RWPE2 (cell line): ENCODE measurements around the gene CALD1.

Experiments used
- ATAC-seq: fragments of 200-7000 bp; cut with Tn5 transposase; 3 replicates; pipeline ENCODE4 v1.9.1; 2021; ENCODE audit warnings: low read depth
- DNase-seq: peaks from one replicate; pipeline ENCODE4 v3.0.0-alpha.2; 2020; ENCODE audit warnings: low spot score
- H3K27ac ChIP-seq: fragments of 450-650 bp; 2 replicates; pipeline ENCODE4 v1.5.1; 2017; ENCODE audit warnings: mild to moderate bottlenecking; ENCODE audit not compliant: poor library complexity, severe bottlenecking
- H3K27me3 ChIP-seq: fragments of 250-450 bp; sonication (Bioruptor Pico); 2 replicates; pipeline ENCODE4 v1.5.1; 2021; ENCODE audit warnings: mild to moderate bottlenecking, moderate library complexity; ENCODE audit not compliant: insufficient read depth, poor library complexity, severe bottlenecking
- H3K36me3 ChIP-seq: fragments of 250-450 bp; sonication (Bioruptor Pico); 2 replicates; pipeline ENCODE4 v1.5.1; 2020; ENCODE audit warnings: low read depth, mild to moderate bottlenecking, moderate library complexity
- H3K4me1 ChIP-seq: fragments of 250-450 bp; sonication (Bioruptor Pico); 2 replicates; pipeline ENCODE4 v1.5.1; 2021; ENCODE audit warnings: mild to moderate bottlenecking, moderate library complexity; ENCODE audit not compliant: insufficient read depth, poor library complexity, severe bottlenecking
- H3K4me3 ChIP-seq: fragments of 250-450 bp; sonication (Bioruptor Pico); 2 replicates; pipeline ENCODE4 v1.5.1; 2021; ENCODE audit warnings: mild to moderate bottlenecking, moderate library complexity; ENCODE audit not compliant: severe bottlenecking
- H3K9me3 ChIP-seq: fragments of 250-450 bp; sonication (Bioruptor Pico); 2 replicates; pipeline ENCODE4 v1.5.1; 2021; ENCODE audit warnings: mild to moderate bottlenecking, moderate library complexity; ENCODE audit not compliant: severe bottlenecking
- TF ChIP-seq, protein P1 (sequence below): fragments of 450-650 bp; IDR thresholded peaks from one replicate; pipeline ENCODE4 v1.5.1; 2017; ENCODE audit warnings: mild to moderate bottlenecking, moderate library complexity; ENCODE audit not compliant: poor library complexity, severe bottlenecking

The CALD1 gene

DNA sequence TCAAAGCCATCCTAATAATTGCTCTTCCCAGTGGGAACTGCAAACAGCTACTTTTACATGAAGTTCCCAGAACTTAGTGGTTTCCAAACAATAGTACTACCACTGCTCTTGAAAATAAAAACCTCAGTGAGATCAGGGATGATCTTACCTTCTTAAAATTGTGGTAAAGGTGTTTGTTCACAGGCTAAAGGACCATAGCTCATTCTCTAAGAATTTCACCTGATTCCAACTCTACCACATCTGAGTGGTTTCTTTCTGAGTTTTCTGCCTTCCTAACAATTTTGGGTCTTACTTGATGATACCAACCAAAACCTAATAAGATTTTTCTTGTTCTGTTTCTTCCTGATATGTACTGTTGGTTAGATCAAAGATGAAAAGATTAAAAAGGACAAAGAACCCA, 161.3 kb downstream of the CALD1 start:
- no peak for DNase-seq
- peaks cover 44% of the 10 kb centered on the region for H3K36me3 ChIP-seq
- H3K9me3 ChIP-seq = no peaks in the 10 kb centered on the region
- no peak; the same call in 2 of the 3 replicates for ATAC-seq
- no peak overlapping the region for H3K4me3 ChIP-seq
- H3K4me1 ChIP-seq = peaks cover 10% of the 10 kb centered on the region
- H3K27me3 ChIP-seq = no peaks in the 10 kb centered on the region
- H3K27ac ChIP-seq = peak overlapping the region; percentile 48
- TF ChIP-seq, protein P1, sequence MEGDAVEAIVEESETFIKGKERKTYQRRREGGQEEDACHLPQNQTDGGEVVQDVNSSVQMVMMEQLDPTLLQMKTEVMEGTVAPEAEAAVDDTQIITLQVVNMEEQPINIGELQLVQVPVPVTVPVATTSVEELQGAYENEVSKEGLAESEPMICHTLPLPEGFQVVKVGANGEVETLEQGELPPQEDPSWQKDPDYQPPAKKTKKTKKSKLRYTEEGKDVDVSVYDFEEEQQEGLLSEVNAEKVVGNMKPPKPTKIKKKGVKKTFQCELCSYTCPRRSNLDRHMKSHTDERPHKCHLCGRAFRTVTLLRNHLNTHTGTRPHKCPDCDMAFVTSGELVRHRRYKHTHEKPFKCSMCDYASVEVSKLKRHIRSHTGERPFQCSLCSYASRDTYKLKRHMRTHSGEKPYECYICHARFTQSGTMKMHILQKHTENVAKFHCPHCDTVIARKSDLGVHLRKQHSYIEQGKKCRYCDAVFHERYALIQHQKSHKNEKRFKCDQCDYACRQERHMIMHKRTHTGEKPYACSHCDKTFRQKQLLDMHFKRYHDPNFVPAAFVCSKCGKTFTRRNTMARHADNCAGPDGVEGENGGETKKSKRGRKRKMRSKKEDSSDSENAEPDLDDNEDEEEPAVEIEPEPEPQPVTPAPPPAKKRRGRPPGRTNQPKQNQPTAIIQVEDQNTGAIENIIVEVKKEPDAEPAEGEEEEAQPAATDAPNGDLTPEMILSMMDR = no peak

DNA sequence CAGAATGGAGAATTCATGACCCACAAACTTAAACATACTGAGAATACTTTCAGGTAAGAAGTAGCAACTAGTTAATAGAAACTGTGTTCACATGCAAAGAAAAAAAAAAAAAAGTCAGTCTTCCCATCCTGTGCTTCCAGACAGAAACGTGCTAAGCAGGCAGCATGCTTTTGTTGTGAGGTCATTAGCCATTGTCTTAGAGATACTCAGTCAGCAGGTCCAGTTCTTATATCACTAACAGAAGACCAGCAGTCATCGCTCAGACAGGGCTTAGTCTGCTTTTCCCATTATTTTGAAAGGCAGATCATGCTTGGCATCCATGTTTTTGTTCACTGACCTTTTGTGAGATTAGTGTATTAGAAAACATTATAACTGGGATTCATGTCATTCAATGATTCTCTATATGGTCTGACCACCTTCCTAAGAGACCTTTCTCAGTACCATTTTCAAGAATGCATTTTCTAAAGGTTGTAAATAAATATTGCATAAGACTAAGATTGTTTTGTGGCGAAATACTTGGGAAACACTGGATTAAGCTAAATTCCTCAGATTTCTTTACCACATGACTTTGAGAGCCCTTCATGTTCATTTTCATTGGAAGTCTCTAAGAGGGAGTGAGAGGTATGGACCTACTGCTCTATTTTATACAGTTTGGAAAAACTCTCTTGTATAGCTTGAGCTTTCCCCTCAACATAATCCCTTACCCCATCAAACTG, 161.9 kb downstream of the CALD1 start:
- Histone ChIP-seq H3K9me3 (no peaks in the 10 kb centered on the region), H3K27me3 (no peaks in the 10 kb centered on the region), H3K36me3 (peaks cover 42% of the 10 kb centered on the region), H3K27ac (peak overlapping the region; percentile 48), H3K4me1 (peaks cover 10% of the 10 kb centered on the region), H3K4me3 (no peak overlapping the region)
- peak; percentile 91 for ATAC-seq
- TF ChIP-seq, protein P1 = no peak
- DNase-seq = no peak

DNA sequence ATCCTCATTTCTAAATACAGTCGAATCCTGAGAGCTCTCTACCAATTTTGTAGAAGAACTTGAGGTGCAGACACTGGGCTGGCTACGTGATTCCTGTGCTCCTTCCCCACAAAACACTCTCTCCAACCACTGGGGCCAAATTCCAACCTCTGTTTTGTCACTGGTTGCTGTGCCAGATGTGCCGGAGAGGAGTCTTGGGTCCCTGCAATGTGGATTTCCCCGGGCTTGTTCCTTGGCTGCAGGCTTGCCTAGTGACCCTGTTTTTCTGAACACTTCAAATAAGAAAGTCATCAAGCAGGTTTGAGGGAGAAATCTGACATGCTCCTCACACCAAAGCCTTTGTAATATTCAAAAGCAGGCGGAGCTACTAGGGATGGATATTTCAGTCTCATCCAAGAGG, 162.5 kb downstream of the CALD1 start:
- ATAC-seq (no peak), DNase-seq (no peak)
- H3K4me1 ChIP-seq = peaks cover 10% of the 10 kb centered on the region
- H3K27me3 ChIP-seq = no peaks in the 10 kb centered on the region
- no peaks in the 10 kb centered on the region for H3K9me3 ChIP-seq
- no peak overlapping the region for H3K4me3 ChIP-seq
- TF ChIP-seq, protein P1 = no peak
- H3K36me3 ChIP-seq = peaks cover 40% of the 10 kb centered on the region
- H3K27ac ChIP-seq = peak overlapping the region; percentile 48

DNA sequence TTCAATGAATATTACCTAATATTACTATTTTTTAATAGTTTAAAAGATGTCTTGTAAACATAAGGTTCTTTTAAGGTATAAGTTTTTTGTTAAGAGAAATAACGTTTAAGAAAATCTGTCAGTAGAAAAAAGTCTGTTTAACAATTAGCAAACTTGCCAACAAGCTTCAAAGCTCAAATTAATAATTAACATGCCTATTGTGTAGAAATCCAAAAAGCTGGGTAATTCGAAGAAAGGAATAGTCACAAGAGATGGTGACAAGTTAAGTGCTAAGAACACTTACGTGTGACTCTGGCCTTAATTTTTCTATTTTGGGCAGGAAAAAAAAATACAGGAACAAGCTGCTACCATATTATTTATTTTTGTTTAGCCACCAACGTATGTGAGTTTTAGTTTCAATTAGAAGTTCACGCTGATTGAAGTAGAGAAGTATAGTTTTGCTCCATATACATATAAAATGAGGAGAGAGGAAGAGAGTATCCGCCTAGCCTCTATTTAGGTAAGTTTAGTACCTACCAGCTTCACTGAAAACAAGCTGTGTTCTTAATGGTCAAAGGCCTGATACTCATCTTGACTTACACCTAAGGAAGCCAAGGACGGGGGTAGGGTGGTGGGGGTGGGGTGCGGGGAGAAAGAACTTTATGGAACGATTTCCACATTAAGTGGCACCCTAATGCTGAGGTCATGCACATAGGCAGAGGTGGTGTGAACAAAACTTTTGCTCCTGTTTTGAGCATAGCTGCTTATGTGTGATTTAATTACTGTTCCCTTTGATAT, 163.4 kb downstream of the CALD1 start:
- TF ChIP-seq, protein P1 = no peak
- Histone ChIP-seq H3K27me3 (no peaks in the 10 kb centered on the region), H3K9me3 (no peaks in the 10 kb centered on the region), H3K36me3 (peaks cover 49% of the 10 kb centered on the region), H3K4me3 (no peak overlapping the region), H3K27ac (no peak overlapping the region), H3K4me1 (peaks cover 10% of the 10 kb centered on the region)
- ATAC-seq (no peak), DNase-seq (no peak)
